Heart right ventricle (tissue), 16 donors: ENCODE data around the gene TRIM23. TPM values are rescaled to one million over a fixed set of nuclear protein-coding genes. Genes with fewer than 3 reads are reported as not detected.

ENCODE experiments used
- ATAC-seq, 8 donors: fragments of 200-7000 bp; cut with Tn5 transposase; one replicate each; pipeline ENCODE4 v1.9.1; 2020; ENCODE audit warnings: mild to moderate bottlenecking in 8 of 8, moderate library complexity in 8 of 8, moderate number of reproducible peaks in 1 of 8
- DNase-seq, 2 donors: peaks; one replicate each; pipeline ENCODE4 v3.0.0-alpha.2; 2020
- H3K27ac ChIP-seq, 10 donors: fragments of 200-600 bp; sonication (generic) in 2 of 10; one replicate each; pipeline versions ENCODE4 v1.5.0 to v1.8.0; 2020 to 2022; ENCODE audit warnings: mild to moderate bottlenecking in 3 of 10
- H3K27me3 ChIP-seq, 7 donors: fragments of 200-600 bp; one replicate each; pipeline ENCODE4 v1.8.0; 2021 to 2022; ENCODE audit warnings: mild to moderate bottlenecking in 2 of 7
- H3K36me3 ChIP-seq, 9 donors: fragments of 200-600 bp; sonication (generic) in 1 of 9; one replicate each; pipeline versions ENCODE4 v1.5.0 to v1.8.0; 2020 to 2022; ENCODE audit warnings: mild to moderate bottlenecking in 2 of 9
- H3K4me1 ChIP-seq, 9 donors: fragments of 200-600 bp; sonication (generic) in 1 of 9; one replicate each; pipeline versions ENCODE4 v1.5.0 to v1.8.0; 2020 to 2022; ENCODE audit warnings: mild to moderate bottlenecking in 4 of 9
- H3K4me3 ChIP-seq, 10 donors: fragments of 200-600 bp; sonication (generic) in 2 of 10; one replicate each; pipeline versions ENCODE4 v1.5.0 to v1.8.0; 2020 to 2022; ENCODE audit warnings: mild to moderate bottlenecking in 7 of 10, moderate library complexity in 2 of 10
- H3K9me3 ChIP-seq, 11 donors: fragments of 200-600 bp in 10 of 11; sonication (generic) in 2 of 11; one replicate each; pipeline versions ENCODE4 v1.5.0 to v1.8.0; 2013 to 2022; ENCODE audit warnings: mild to moderate bottlenecking in 2 of 11, control low read depth in 1 of 11, moderate library complexity in 1 of 11
- CTCF ChIP-seq, 9 donors: fragments of 200-600 bp; sonication (generic) in 2 of 9; IDR thresholded peaks; one replicate each; pipeline versions ENCODE4 v1.5.0 to v1.8.0; 2021 to 2022; ENCODE audit warnings: antibody characterized with exemption in 9 of 9, mild to moderate bottlenecking in 5 of 9, moderate library complexity in 1 of 9
- WGBS, 2 donors: extraction: QIAGEN DNeasy Blood & Tissue Kit; methylation state at CpG; one replicate each; pipeline ENCODE4 v1.1.7; 2013; ENCODE audit warnings: inconsistent platforms in 1 of 2; 5-methylcytosine and 5-hydroxymethylcytosine counted together
- intact Hi-C, 10 donors: fragments of 100-400 bp; cut with DNase I; formaldehyde crosslinking; loops; one replicate each; pipeline versions ENCODE4 v1.11.1 to v1.14.2; 2022
- polyA plus RNA-seq, 2 donors: library from polyadenylated mRNA; stranded (reverse); fragments of 200-250 nt; gene quantifications; one replicate each; pipeline ENCODE4 v1.2.3, GENCODE V29; 2013
- total RNA-seq, 10 donors: library from RNA; stranded (reverse); fragmentation: NEBNext Ultra II Directional in 3 of 10; extraction: Animal tissue kit (Norgen Biotek cat#: 25700) in 3 of 10; gene quantifications; one replicate each; pipeline versions ENCODE4 v1.2.1 to v1.2.4, GENCODE V29; 2021 to 2023
- donor health status: Arrhythmogenic right ventricular cardiomyopathy.
- donor health status: ischemic (EF 13 %, LVEDD 7.1; RV severe dilation, severe dysfunction).
- donor health status: healthy with polysubstance abuse.
- donor health status: DM: no; HTN: yes; CAD: no.
- donor health status: DM: no; HTN: no; CAD: no.
- donor health status: ischemic (EF 25% LVEDD 6.9; RV normal size, moderate dysfunction).
- donor health status: ischemic (EF 25% LVEDD 5.7; RV mildly dilated, moderate dysfunction).
- donor health status: healthy.
- donor health status: DM: yes; HTN: yes; CAD: no.
- donor health status: Ischemic cardiomyopathy.
- donor health status: ischemic (EF 35%, LVEDD 5.7; RV mildly dilated, moderate dysfunction).
- donor health status: nonischemic (EF 11% LVEDD 7.7; RV severe dilation, severe dysfunction).
- donor health status: DM: yes; HTN: yes; CAD: no.
- donor health status: PGD.
- donor health status: ischemic (EF 29% LVEDD 5.4; RV normal size, mild dysfunction).
- donor health status: nonischemic (EF 23%, LVEDD 6.1; RV moderate dilation, normal function).

Gene TRIM23
- total and polyA plus RNA-seq, 12 donors = 3.8 to 22.6 (median 17.2) TPM

DNA sequence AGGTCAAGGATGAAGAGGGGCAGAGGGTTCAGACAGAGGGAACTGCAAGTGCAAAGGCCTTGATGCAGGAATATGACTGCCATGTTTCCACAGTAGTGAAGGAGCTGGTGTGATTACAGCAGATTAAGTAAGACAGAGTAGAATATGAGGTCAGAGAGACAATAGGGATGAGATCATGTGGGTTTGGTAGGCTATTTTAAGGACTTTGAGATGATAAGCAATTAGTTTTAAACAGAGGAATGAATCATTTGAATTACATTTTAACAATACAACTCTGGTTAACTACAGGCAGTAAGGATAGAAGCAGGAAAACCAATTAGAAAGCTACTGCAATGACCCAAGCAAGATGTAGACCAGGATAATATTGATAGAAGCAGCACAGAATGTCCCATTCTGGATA is 68.8 kb downstream of the TRIM23 start:
- intact Hi-C loops = no loop called here
- DNase-seq (no peak), ATAC-seq (no peak)
- H3K4me3 ChIP-seq = no peak overlapping the region
- H3K27me3 ChIP-seq = no peaks in the 10 kb centered on the region
- no peak for TF ChIP-seq CTCF (IDR thresholded peaks at IDR 0.05)
- H3K27ac ChIP-seq = no peak overlapping the region
- H3K4me1 ChIP-seq = no peaks in the 10 kb centered on the region
- peaks cover 0 to 36% (median 0%) of the 10 kb centered on the region in 9 donors for H3K36me3 ChIP-seq
- no peaks in the 10 kb centered on the region for H3K9me3 ChIP-seq

GRCh38 chr5:65553941-65554340 is 70.2 kb downstream of the TRIM23 start:
- DNase-seq (no peak), ATAC-seq (no peak)
- Histone ChIP-seq H3K9me3 (no peaks in the 10 kb centered on the region), H3K4me1 (no peaks in the 10 kb centered on the region), H3K36me3 (peaks cover 0 to 44% (median 0%) of the 10 kb centered on the region in 9 donors), H3K4me3 (no peak overlapping the region), H3K27me3 (no peaks in the 10 kb centered on the region), H3K27ac (no peak overlapping the region)
- WGBS, 2 donors = 86 to 89% methylated on average over 5 of the region's 5 CpGs
- no peak for TF ChIP-seq CTCF (IDR thresholded peaks at IDR 0.05)
- intact Hi-C loops = no loop called here

- Histone ChIP-seq H3K9me3 (no peaks in the 10 kb centered on the region), H3K4me3 (no peak overlapping the region), H3K27me3 (no peaks in the 10 kb centered on the region), H3K27ac (no peak overlapping the region), H3K36me3 (peaks cover 0 to 25% (median 0%) of the 10 kb centered on the region in 9 donors), H3K4me1 (no peaks in the 10 kb centered on the region)
- intact Hi-C loops = no loop called here
- TF ChIP-seq CTCF (IDR thresholded peaks at IDR 0.05) = no peak
- no peak for ATAC-seq
- 91 to 94% methylated on average over 7 of the region's 7 CpGs for WGBS, 2 donors
- no peak for DNase-seq
Observed at GRCh38 chr5:65548281-65548680, 75.9 kb downstream of the TRIM23 start.

DNA sequence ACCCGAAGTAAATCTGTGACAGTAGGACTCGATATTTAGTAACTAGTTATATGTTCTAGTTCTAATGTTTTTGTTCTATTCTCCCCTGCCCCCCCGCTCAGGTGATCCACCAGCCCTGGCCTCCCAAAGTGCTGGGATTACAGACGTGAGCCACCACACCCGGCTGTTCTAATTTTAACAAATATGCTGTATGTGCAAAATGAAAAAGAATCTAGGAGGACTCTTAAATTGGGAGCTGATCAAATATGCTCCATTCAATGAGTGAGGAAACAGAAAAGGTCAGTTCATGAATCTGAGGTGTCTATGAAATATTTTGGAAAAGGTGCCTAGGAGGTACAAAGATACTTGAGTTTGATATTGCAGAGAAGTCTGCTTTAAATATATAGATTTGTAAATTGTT is 78.0 kb downstream of the TRIM23 start:
- TF ChIP-seq CTCF (IDR thresholded peaks at IDR 0.05) = no peak
- no peaks in the 10 kb centered on the region for H3K27me3 ChIP-seq
- no peaks in the 10 kb centered on the region for H3K4me1 ChIP-seq
- peaks cover 0 to 29% (median 0%) of the 10 kb centered on the region in 9 donors for H3K36me3 ChIP-seq
- no peak overlapping the region for H3K27ac ChIP-seq
- ATAC-seq (no peak), DNase-seq (no peak)
- intact Hi-C loops = no loop called here
- no peaks in the 10 kb centered on the region for H3K9me3 ChIP-seq
- no peak overlapping the region for H3K4me3 ChIP-seq
- WGBS, 2 donors = 86 to 90% methylated on average over 5 of the region's 5 CpGs

DNA sequence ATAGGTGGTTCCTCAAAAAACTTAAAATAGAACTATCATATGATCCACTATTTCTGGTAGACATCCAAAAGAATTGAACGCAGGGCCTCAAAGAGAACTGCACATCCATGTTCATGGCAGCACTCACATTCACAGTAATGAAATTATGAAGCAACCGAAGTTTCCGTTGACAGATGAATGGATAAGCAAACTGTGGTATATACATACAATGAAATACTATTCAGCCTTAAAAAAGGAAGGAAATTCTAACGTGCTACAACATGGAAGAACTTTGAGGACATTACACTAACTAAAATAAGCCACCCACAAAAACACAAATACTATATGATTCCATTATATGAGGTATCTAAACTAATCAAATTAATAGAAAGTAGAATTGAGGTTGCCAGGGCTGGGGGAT is 79.7 kb downstream of the TRIM23 start:
- intact Hi-C loops = no loop called here
- TF ChIP-seq CTCF (IDR thresholded peaks at IDR 0.05) = no peak
- DNase-seq (no peak), ATAC-seq (no peak)
- 98 to 99% methylated on average over 4 of the region's 4 CpGs for WGBS, 2 donors
- Histone ChIP-seq H3K27me3 (no peaks in the 10 kb centered on the region), H3K4me1 (no peaks in the 10 kb centered on the region), H3K4me3 (no peak overlapping the region), H3K9me3 (no peaks in the 10 kb centered on the region), H3K36me3 (peaks cover 0 to 16% (median 0%) of the 10 kb centered on the region in 9 donors), H3K27ac (no peak overlapping the region)
